GOT3 (cell line): ENCODE measurements around the gene KCNJ1.

ENCODE experiments used
- DNase-seq: peaks from one replicate; lab custom pipeline; 2025; ENCODE audit warnings: mixed read lengths; lab: John Stamatoyannopoulos, UW

The KCNJ1 gene

GRCh38 chr11:128823753-128824152 is 43.3 kb downstream of the KCNJ1 start:
- DNase-seq: no peak

- no peak for DNase-seq
These were observed 45.0 kb downstream of the KCNJ1 start for GRCh38 chr11:128822130-128822529.

GRCh38 chr11:128821556-128821955 is 45.5 kb downstream of the KCNJ1 start:
- no peak for DNase-seq

GRCh38 chr11:128819198-128819597 is 47.9 kb downstream of the KCNJ1 start:
- DNase-seq: no peak

GRCh38 chr11:128814856-128815705 is 52.0 kb downstream of the KCNJ1 start:
- DNase-seq: peak; percentile 14

GRCh38 chr11:128813729-128814128 is 53.4 kb downstream of the KCNJ1 start:
- DNase-seq: no peak

GRCh38 chr11:128810784-128811514 is 56.1 kb downstream of the KCNJ1 start:
- no peak for DNase-seq

GRCh38 chr11:128809128-128809527 is 58.0 kb downstream of the KCNJ1 start:
- no peak for DNase-seq

GRCh38 chr11:128807909-128808308 is 59.2 kb downstream of the KCNJ1 start:
- no peak for DNase-seq

GRCh38 chr11:128806506-128807261 is 60.4 kb downstream of the KCNJ1 start:
- no peak for DNase-seq

GRCh38 chr11:128804481-128804880 is 62.6 kb downstream of the KCNJ1 start:
- no peak for DNase-seq

GRCh38 chr11:128803449-128804245 is 63.4 kb downstream of the KCNJ1 start:
- DNase-seq: no peak

GRCh38 chr11:128803011-128803410 is 64.1 kb downstream of the KCNJ1 start:
- no peak for DNase-seq

GRCh38 chr11:128802358-128802981 is 64.6 kb downstream of the KCNJ1 start:
- DNase-seq: no peak

- no peak for DNase-seq
These were observed 66.2 kb downstream of the KCNJ1 start for GRCh38 chr11:128800871-128801417.

- DNase-seq: no peak
These were observed 70.8 kb downstream of the KCNJ1 start for GRCh38 chr11:128796270-128796669.

GRCh38 chr11:128790196-128790595 is 76.9 kb downstream of the KCNJ1 start:
- DNase-seq: no peak

- DNase-seq: no peak
These were observed 77.5 kb downstream of the KCNJ1 start for GRCh38 chr11:128789497-128790150.
